GM10266 (cell line): ENCODE measurements around the gene GPX3.

Experiments
- DNase-seq: peaks from one replicate; pipeline ENCODE4 v3.0.0; 2012; ENCODE audit errors: extremely low spot score
- CTCF ChIP-seq: IDR thresholded peaks from 2 replicates; pipeline ENCODE4 v1.5.1; 2012; ENCODE audit warnings: mild to moderate bottlenecking, low read depth; ENCODE audit not compliant: control insufficient read depth, insufficient read depth; ENCODE audit errors: missing control alignments

Gene GPX3

DNA sequence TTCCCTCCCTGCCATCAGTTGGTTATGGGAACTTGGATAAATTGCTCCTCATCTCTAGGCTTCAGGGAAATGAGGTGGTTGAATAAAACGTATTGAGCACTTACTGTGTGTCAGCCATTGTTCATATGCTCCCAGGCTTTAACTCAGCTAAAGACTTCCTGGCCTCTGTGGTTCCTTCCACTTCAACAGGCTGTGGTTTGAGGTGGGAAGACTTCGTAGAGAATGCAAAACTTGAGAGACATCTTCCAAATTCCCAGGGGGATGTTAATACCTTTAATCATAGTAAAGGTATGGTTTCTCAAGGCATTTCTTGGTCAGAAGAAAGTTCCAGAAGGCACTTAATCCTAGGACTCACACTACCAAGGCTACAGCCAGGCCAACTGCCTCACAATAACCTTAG, 1.5 kb upstream of the GPX3 start:
- DNase-seq, result no peak
- no peak for TF ChIP-seq CTCF

- no peak for TF ChIP-seq CTCF
- DNase-seq, result no peak
These were observed 1.1 kb upstream of the GPX3 start for GRCh38 chr5:151019331-151019730.

DNA sequence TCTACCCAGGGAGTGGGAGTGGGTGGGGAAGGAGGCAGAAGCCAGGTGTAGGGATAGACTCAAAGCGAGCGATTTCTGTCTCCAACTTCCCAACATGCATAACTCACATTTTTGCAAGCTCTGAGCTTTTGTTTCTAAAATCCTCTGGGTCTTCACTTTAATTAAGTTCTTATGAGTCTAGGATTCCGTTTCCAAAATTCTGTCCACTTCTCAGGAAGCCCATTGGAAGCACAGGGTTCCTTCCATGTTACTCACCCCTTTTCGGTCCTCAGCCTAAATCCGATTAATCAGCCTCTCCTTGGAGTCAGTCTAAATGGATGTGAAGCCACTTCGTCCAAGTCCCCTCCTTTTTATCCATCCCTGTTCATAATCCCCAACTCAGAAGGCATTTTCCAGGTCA, 1.4 kb downstream of the GPX3 start:
- DNase-seq, result no peak
- TF ChIP-seq CTCF, result no peak

GRCh38 chr5:151022511-151023018, 2.2 kb downstream of the GPX3 start:
- no peak for TF ChIP-seq CTCF
- no peak for DNase-seq

DNA sequence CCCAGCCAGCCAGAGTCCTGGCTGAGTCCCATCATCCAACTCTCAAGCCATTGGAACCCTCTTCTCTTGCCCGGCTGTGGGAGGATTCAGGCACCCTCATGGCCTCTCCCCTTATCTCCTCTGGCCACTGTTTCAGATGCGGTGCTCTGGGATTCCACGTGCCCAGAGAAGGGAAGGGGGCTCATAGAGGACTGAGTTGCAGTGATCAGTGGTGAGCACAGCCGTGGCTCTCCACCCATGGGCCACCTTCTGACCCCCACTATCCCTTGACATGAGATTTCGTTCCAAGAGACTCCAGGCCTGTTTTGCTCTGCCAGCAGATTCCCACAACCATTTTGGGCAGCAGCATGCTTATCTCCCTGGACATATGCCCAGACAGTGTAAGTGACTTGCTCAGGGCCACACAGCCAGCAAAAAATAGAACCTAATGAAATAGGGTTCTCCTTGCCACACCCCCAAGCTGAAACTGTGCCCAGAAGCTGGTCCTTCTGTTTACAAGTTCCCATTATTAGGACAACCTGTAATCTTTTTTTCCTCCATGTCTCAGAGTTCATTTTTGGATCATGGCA, 2.7 kb downstream of the GPX3 start:
- no peak for TF ChIP-seq CTCF
- DNase-seq, result no peak

GRCh38 chr5:151023651-151024050, 3.3 kb downstream of the GPX3 start:
- TF ChIP-seq CTCF, result no peak
- no peak for DNase-seq

- DNase-seq, result no peak
- TF ChIP-seq CTCF, result no peak
These were observed 4.3 kb downstream of the GPX3 start for GRCh38 chr5:151024440-151025249.
